ENCODE results near the gene CEND1. TPM values are rescaled to one million over a fixed set of nuclear protein-coding genes. Genes with fewer than 3 reads are reported as not detected.
A peak's percentile ranks its signal among the peaks of the same experiment; 100 is the strongest.
"Not testable (repeated sequence)": the region's sequence is repeated elsewhere in the genome, so short reads cannot be mapped to it uniquely, and the experiment has no call there.

Gene CEND1
- total and polyA plus RNA-seq, 4 donors = 13.0 to 176 (median 92.5) TPM

- H3K27ac ChIP-seq (ENCODE audit: low read depth, low read length) = peak overlapping the region; percentile 86
- H3K4me1 ChIP-seq (ENCODE audit: control insufficient read depth, insufficient read depth, low read length) = peaks cover 28% of the 10 kb centered on the region
- WGBS (ENCODE audit: insufficient coverage) = 19% methylated on average over 44 of the region's 46 CpGs
- H3K36me3 ChIP-seq (ENCODE audit: control insufficient read depth, insufficient read depth, low read length) = no peaks in the 10 kb centered on the region
- no peaks in the 10 kb centered on the region for H3K9me3 ChIP-seq (ENCODE audit: control insufficient read depth, insufficient read depth, low read length)
- peak in 3 of 6 donors; percentile 38 to 85 (median 74) for DNase-seq (ENCODE audit: low read depth in 4 of 6, low spot score in 6 of 6)
- peak overlapping the region; percentile 62 for H3K4me3 ChIP-seq (ENCODE audit: low read depth, low read length)
- no peaks in the 10 kb centered on the region for H3K27me3 ChIP-seq (ENCODE audit: control insufficient read depth, insufficient read depth, low read length)
Measured at GRCh38 chr11:746289-747157, 43.4 kb downstream of the CEND1 start.

DNA sequence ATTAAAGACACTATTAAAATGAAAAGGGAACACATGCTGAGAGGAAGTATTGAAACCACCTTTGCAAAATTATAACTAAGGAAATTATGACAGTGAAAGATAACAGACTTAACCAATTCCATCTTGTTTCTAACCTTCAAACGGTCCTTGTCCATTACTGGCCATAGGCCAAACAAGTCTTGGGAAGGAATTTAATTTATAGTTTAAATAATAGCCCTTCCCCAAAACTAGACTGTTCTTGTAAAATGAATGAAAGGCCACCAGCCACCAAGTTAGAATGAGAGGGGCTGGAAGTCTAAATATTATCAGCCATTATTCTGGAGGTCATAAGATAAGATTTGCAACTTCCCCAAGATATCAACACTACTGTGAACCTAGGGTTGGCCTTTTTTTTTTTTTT is 44.5 kb downstream of the CEND1 start:
- H3K36me3 ChIP-seq (ENCODE audit: control insufficient read depth, insufficient read depth, low read length) = no peaks in the 10 kb centered on the region

GRCh38 chr11:742571-743201 is 47.2 kb downstream of the CEND1 start:
- no CpG with 5 or more reads among the region's 4 CpGs for WGBS (ENCODE audit: insufficient coverage)
- no peaks in the 10 kb centered on the region for H3K36me3 ChIP-seq (ENCODE audit: control insufficient read depth, insufficient read depth, low read length)
- no peak overlapping the region for H3K4me3 ChIP-seq (ENCODE audit: low read depth, low read length)
- H3K9me3 ChIP-seq (ENCODE audit: control insufficient read depth, insufficient read depth, low read length) = no peaks in the 10 kb centered on the region
- no peaks in the 10 kb centered on the region for H3K27me3 ChIP-seq (ENCODE audit: control insufficient read depth, insufficient read depth, low read length)
- DNase-seq (ENCODE audit: low read depth in 4 of 6, low spot score in 6 of 6) = no peak
- H3K4me1 ChIP-seq (ENCODE audit: control insufficient read depth, insufficient read depth, low read length) = peaks cover 17% of the 10 kb centered on the region
- no peak overlapping the region for H3K27ac ChIP-seq (ENCODE audit: low read depth, low read length)

More for the DNA sequence above, 44.5 kb downstream of the CEND1 start:
- peaks cover 30% of the 10 kb centered on the region for H3K4me1 ChIP-seq (ENCODE audit: control insufficient read depth, insufficient read depth, low read length)
- WGBS (ENCODE audit: insufficient coverage) = no CpG with 5 or more reads among the region's 1 CpG
- H3K27ac ChIP-seq (ENCODE audit: low read depth, low read length) = no peak overlapping the region
- no peak overlapping the region for H3K4me3 ChIP-seq (ENCODE audit: low read depth, low read length)
- no peaks in the 10 kb centered on the region for H3K9me3 ChIP-seq (ENCODE audit: control insufficient read depth, insufficient read depth, low read length)
- DNase-seq (ENCODE audit: low read depth in 4 of 6, low spot score in 6 of 6) = no peak
- H3K27me3 ChIP-seq (ENCODE audit: control insufficient read depth, insufficient read depth, low read length) = no peaks in the 10 kb centered on the region

- H3K9me3 ChIP-seq (ENCODE audit: control insufficient read depth, insufficient read depth, low read length) = no peaks in the 10 kb centered on the region
- no CpG with 5 or more reads among the region's 3 CpGs for WGBS (ENCODE audit: insufficient coverage)
- H3K27ac ChIP-seq (ENCODE audit: low read depth, low read length) = no peak overlapping the region
Measured at GRCh38 chr11:742156-742546, 47.7 kb downstream of the CEND1 start.

DNA sequence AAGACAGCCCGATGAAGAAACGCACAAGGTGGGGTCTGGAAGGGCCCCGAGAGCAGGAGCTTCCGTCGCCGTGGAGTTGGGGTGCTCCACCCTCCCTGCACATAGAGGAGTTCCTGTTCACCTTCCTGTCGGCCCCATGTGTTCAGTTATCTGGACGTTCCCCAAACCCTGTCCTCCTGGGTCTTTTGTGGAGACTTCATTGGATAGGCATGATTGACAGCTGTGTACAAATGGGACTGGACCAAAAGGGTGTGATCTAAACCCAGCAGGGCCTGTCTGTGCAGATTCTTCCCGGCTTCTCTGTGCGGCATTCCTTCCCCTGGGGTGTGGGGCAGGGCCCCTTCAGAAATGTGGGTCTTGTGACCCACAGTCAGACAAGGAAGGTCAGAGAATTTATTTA is 52.0 kb downstream of the CEND1 start:
- DNase-seq (ENCODE audit: low read depth in 4 of 6, low spot score in 6 of 6); H3K9me3 ChIP-seq (ENCODE audit: control insufficient read depth, insufficient read depth, low read length); H3K4me3 ChIP-seq (ENCODE audit: low read depth, low read length); H3K27me3 ChIP-seq (ENCODE audit: control insufficient read depth, insufficient read depth, low read length); H3K27ac ChIP-seq (ENCODE audit: low read depth, low read length); H3K36me3 ChIP-seq (ENCODE audit: control insufficient read depth, insufficient read depth, low read length): not testable (repeated sequence)
- H3K4me1 ChIP-seq (ENCODE audit: control insufficient read depth, insufficient read depth, low read length) = peaks cover 16% of the 10 kb centered on the region
- WGBS (ENCODE audit: insufficient coverage) = 50% methylated on average over 9 of the region's 10 CpGs

More at GRCh38 chr11:742156-742546, 47.7 kb downstream of the CEND1 start:
- Histone ChIP-seq H3K4me1 (ENCODE audit: control insufficient read depth, insufficient read depth, low read length) (peaks cover 22% of the 10 kb centered on the region), H3K27me3 (ENCODE audit: control insufficient read depth, insufficient read depth, low read length) (peaks cover 3% of the 10 kb centered on the region), H3K36me3 (ENCODE audit: control insufficient read depth, insufficient read depth, low read length) (no peaks in the 10 kb centered on the region), H3K4me3 (ENCODE audit: low read depth, low read length) (no peak overlapping the region)
- no peak for DNase-seq (ENCODE audit: low read depth in 4 of 6, low spot score in 6 of 6)

DNA sequence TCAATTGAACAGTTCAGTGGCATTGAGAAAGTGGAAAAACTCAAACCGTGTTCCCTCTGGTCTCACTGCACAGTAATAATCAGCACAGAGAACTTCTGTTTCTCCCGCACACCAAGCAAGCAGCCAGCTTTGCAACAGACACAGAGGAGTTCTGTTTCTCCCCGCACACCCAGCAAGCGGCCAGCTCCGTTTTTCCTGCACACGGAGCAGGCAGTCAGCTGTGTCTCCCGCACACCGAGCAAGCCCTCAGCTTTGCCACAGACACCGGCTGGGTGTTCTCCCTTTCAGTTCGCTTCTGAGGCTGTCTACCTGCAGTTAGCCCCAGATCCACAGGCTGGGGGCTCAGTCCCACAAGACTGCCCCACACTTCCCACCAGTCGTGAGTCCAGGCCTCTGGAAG is 52.5 kb downstream of the CEND1 start:
- H3K27me3 ChIP-seq (ENCODE audit: control insufficient read depth, insufficient read depth, low read length) = peaks cover 3% of the 10 kb centered on the region
- peak in 1 of 6 donors; percentile 49 for DNase-seq (ENCODE audit: low read depth in 4 of 6, low spot score in 6 of 6)
- 36% methylated on average over 11 of the region's 11 CpGs for WGBS (ENCODE audit: insufficient coverage)
- no peaks in the 10 kb centered on the region for H3K9me3 ChIP-seq (ENCODE audit: control insufficient read depth, insufficient read depth, low read length)
- no peaks in the 10 kb centered on the region for H3K36me3 ChIP-seq (ENCODE audit: control insufficient read depth, insufficient read depth, low read length)
- H3K4me3 ChIP-seq (ENCODE audit: low read depth, low read length) = no peak overlapping the region
- no peak overlapping the region for H3K27ac ChIP-seq (ENCODE audit: low read depth, low read length)
- H3K4me1 ChIP-seq (ENCODE audit: control insufficient read depth, insufficient read depth, low read length) = peaks cover 16% of the 10 kb centered on the region

Small RNA genes lying within 50 kb of the gene (small RNA-seq; reads per million reads assigned to genes)
- not detected for gene SNORA52 (ENCODE audit: low replicate concordance)

Other genes starting within 250 kb of the CEND1 start
- gene LMNTD2, start 229.4 kb downstream of the CEND1 start, total RNA-seq = 1 to 10 TPM in 1 of 2 donors, under 1 TPM in 1; 0.79 to 1.4 TPM
- gene LMNTD2, start 229.4 kb downstream of the CEND1 start, polyA plus RNA-seq (ENCODE audit: insufficient read length in 2 of 2) = 1 to 10 TPM; 5.2 to 7.6 TPM
- gene RASSF7, start 229.1 kb downstream of the CEND1 start, total RNA-seq = 10 to 100 TPM in 1 of 2 donors, 1 to 10 TPM in 1; 9.2 to 18.3 TPM
- 10 to 100 TPM; 25.9 to 36.8 TPM for gene RASSF7, start 229.1 kb downstream of the CEND1 start, polyA plus RNA-seq (ENCODE audit: insufficient read length in 2 of 2)
- 10 to 100 TPM; 14.7 to 20.9 TPM for gene PHRF1, start 213.6 kb downstream of the CEND1 start, total RNA-seq
- 10 to 100 TPM; 25.8 to 28.4 TPM for gene PHRF1, start 213.6 kb downstream of the CEND1 start, polyA plus RNA-seq (ENCODE audit: insufficient read length in 2 of 2)
- 10 to 100 TPM in 1 of 2 donors, 1 to 10 TPM in 1; 3.9 to 16.8 TPM for gene IRF7, start 174.1 kb downstream of the CEND1 start, total RNA-seq
- 10 to 100 TPM; 10.4 to 17.1 TPM for gene IRF7, start 174.1 kb downstream of the CEND1 start, polyA plus RNA-seq (ENCODE audit: insufficient read length in 2 of 2)
- gene CDHR5, start 165.1 kb downstream of the CEND1 start, total RNA-seq = 1 to 10 TPM in 1 of 2 donors, not detected in 1; 2.5 TPM
- 1 to 10 TPM in 1 of 2 donors, under 1 TPM in 1; 0.71 to 1.5 TPM for gene CDHR5, start 165.1 kb downstream of the CEND1 start, polyA plus RNA-seq (ENCODE audit: insufficient read length in 2 of 2)
- under 1 TPM in 1 of 2 donors, not detected in 1; 0.88 TPM for gene SCT, start 162.9 kb downstream of the CEND1 start, total RNA-seq
- 1 to 10 TPM in 1 of 2 donors, not detected in 1; 1.4 TPM for gene SCT, start 162.9 kb downstream of the CEND1 start, polyA plus RNA-seq (ENCODE audit: insufficient read length in 2 of 2)
- under 1 TPM in 1 of 2 donors, not detected in 1; 0.72 TPM for gene DRD4, start 152.8 kb downstream of the CEND1 start, total RNA-seq
- 1 to 10 TPM; 5.4 to 5.6 TPM for gene DRD4, start 152.8 kb downstream of the CEND1 start, polyA plus RNA-seq (ENCODE audit: insufficient read length in 2 of 2)
- gene DEAF1, start 94.9 kb downstream of the CEND1 start, total RNA-seq = 10 to 100 TPM; 45.3 to 77.8 TPM
- gene DEAF1, start 94.9 kb downstream of the CEND1 start, polyA plus RNA-seq (ENCODE audit: insufficient read length in 2 of 2) = 100 to 1,000 TPM; 230 to 242 TPM
- gene TMEM80, start 94.3 kb downstream of the CEND1 start, total RNA-seq = 10 to 100 TPM; 10.0 to 20.1 TPM
- gene TMEM80, start 94.3 kb downstream of the CEND1 start, polyA plus RNA-seq (ENCODE audit: insufficient read length in 2 of 2) = 10 to 100 TPM; 25.8 to 38.9 TPM
- gene EPS8L2, start 83.9 kb downstream of the CEND1 start, total RNA-seq = 1 to 10 TPM; 4.5 to 8.6 TPM
- gene EPS8L2, start 83.9 kb downstream of the CEND1 start, polyA plus RNA-seq (ENCODE audit: insufficient read length in 2 of 2) = 10 to 100 TPM; 11.3 to 15.1 TPM
- gene TALDO1, start 42.6 kb downstream of the CEND1 start, total RNA-seq = 100 to 1,000 TPM; 104 to 124 TPM
- gene TALDO1, start 42.6 kb downstream of the CEND1 start, polyA plus RNA-seq (ENCODE audit: insufficient read length in 2 of 2) = 100 to 1,000 TPM; 158 to 160 TPM
- 10 to 100 TPM; 22.8 to 44.4 TPM for gene GATD1, start 12.6 kb downstream of the CEND1 start, total RNA-seq
- 100 to 1,000 TPM in 1 of 2 donors, 10 to 100 TPM in 1; 97.4 to 133 TPM for gene GATD1, start 12.6 kb downstream of the CEND1 start, polyA plus RNA-seq (ENCODE audit: insufficient read length in 2 of 2)
- gene SLC25A22, start 8.2 kb upstream of the CEND1 start, total RNA-seq = 10 to 100 TPM; 17.5 to 17.6 TPM
- gene SLC25A22, start 8.2 kb upstream of the CEND1 start, polyA plus RNA-seq (ENCODE audit: insufficient read length in 2 of 2) = 10 to 100 TPM; 55.0 to 69.2 TPM
- gene PIDD1, start 15.1 kb upstream of the CEND1 start, total RNA-seq = 1 to 10 TPM; 5.4 to 8.9 TPM
- 10 to 100 TPM; 21.2 to 28.9 TPM for gene PIDD1, start 15.1 kb upstream of the CEND1 start, polyA plus RNA-seq (ENCODE audit: insufficient read length in 2 of 2)
- gene RPLP2, start 19.9 kb upstream of the CEND1 start, total RNA-seq = 1,000 to 10,000 TPM in 1 of 2 donors, 100 to 1,000 TPM in 1; 139 to 1,150 TPM
- gene RPLP2, start 19.9 kb upstream of the CEND1 start, polyA plus RNA-seq (ENCODE audit: insufficient read length in 2 of 2) = 100 to 1,000 TPM; 862 to 919 TPM
- gene PNPLA2, start 28.8 kb upstream of the CEND1 start, total RNA-seq = 10 to 100 TPM in 1 of 2 donors, 1 to 10 TPM in 1; 9.1 to 18.2 TPM
- gene PNPLA2, start 28.8 kb upstream of the CEND1 start, polyA plus RNA-seq (ENCODE audit: insufficient read length in 2 of 2) = 10 to 100 TPM; 38.8 to 49.9 TPM
- gene CRACR2B, start 37.8 kb upstream of the CEND1 start, total RNA-seq = 1 to 10 TPM; 2.4 to 9.4 TPM
- 10 to 100 TPM in 1 of 2 donors, 1 to 10 TPM in 1; 7.4 to 12.1 TPM for gene CRACR2B, start 37.8 kb upstream of the CEND1 start, polyA plus RNA-seq (ENCODE audit: insufficient read length in 2 of 2)
- 100 to 1,000 TPM in 1 of 2 donors, 10 to 100 TPM in 1; 71.8 to 185 TPM for gene CD151, start 42.9 kb upstream of the CEND1 start, total RNA-seq
- gene CD151, start 42.9 kb upstream of the CEND1 start, polyA plus RNA-seq (ENCODE audit: insufficient read length in 2 of 2) = 100 to 1,000 TPM in 1 of 2 donors, 10 to 100 TPM in 1; 95.4 to 134 TPM
- gene POLR2L, start 52.4 kb upstream of the CEND1 start, total RNA-seq = 100 to 1,000 TPM in 1 of 2 donors, 10 to 100 TPM in 1; 34.7 to 160 TPM
- gene POLR2L, start 52.4 kb upstream of the CEND1 start, polyA plus RNA-seq (ENCODE audit: insufficient read length in 2 of 2) = 100 to 1,000 TPM; 118 to 130 TPM
- gene TSPAN4, start 52.8 kb upstream of the CEND1 start, total RNA-seq = 100 to 1,000 TPM in 1 of 2 donors, 10 to 100 TPM in 1; 27.2 to 151 TPM
- 10 to 100 TPM; 57.4 to 99.8 TPM for gene TSPAN4, start 52.8 kb upstream of the CEND1 start, polyA plus RNA-seq (ENCODE audit: insufficient read length in 2 of 2)
- 10 to 100 TPM; 36.1 to 63.0 TPM for gene CHID1, start 120.7 kb upstream of the CEND1 start, total RNA-seq
- gene CHID1, start 120.7 kb upstream of the CEND1 start, polyA plus RNA-seq (ENCODE audit: insufficient read length in 2 of 2) = 100 to 1,000 TPM in 1 of 2 donors, 10 to 100 TPM in 1; 98.8 to 105 TPM
- 10 to 100 TPM; 46.4 to 55.3 TPM for gene AP2A2, start 135.8 kb upstream of the CEND1 start, total RNA-seq
- gene AP2A2, start 135.8 kb upstream of the CEND1 start, polyA plus RNA-seq (ENCODE audit: insufficient read length in 2 of 2) = 100 to 1,000 TPM; 109 to 132 TPM
- not detected for gene MUC6, start 246.6 kb upstream of the CEND1 start, total RNA-seq
- gene MUC6, start 246.6 kb upstream of the CEND1 start, polyA plus RNA-seq (ENCODE audit: insufficient read length in 2 of 2) = 1 to 10 TPM; 1.3 to 2.2 TPM

Measured in spinal cord (tissue), 10 donors.